ENCODE data around the gene SCAF4. TPM values are rescaled to one million over a fixed set of nuclear protein-coding genes. Genes with fewer than 3 reads are reported as not detected.

Gene SCAF4
- total RNA-seq, 1 donor from 2014 or later: 49.7 TPM

DNA sequence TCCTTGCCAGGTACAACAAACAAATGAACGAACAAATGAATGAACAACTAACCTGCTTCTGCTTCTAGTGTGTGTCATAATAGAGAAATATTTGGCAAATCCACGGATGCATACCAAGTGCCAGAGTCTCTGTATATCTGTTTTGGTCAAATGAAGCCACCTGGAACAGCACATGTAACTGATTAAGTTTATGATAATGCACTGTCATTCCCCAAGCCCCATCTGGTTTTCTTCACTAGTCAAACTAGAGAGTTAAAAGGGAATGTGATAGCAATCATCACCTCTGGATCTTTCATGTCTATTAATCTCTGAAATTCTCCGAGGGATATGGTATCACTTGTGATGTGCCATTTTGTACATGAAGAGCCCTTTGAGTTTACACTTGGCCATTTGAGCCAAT, 21.0 kb upstream of the SCAF4 start:
- Mint-ChIP-seq H3K9me3 (ENCODE audit: unreplicated experiment) (no peaks in the 10 kb centered on the region), H3K36me3 (ENCODE audit: low read depth, unreplicated experiment) (no peaks in the 10 kb centered on the region), H3K4me3 (ENCODE audit: unreplicated experiment) (no peak overlapping the region), H3K27me3 (ENCODE audit: unreplicated experiment) (no peaks in the 10 kb centered on the region), H3K4me1 (ENCODE audit: unreplicated experiment) (peaks cover under 1% of the 10 kb centered on the region), H3K27ac (ENCODE audit: unreplicated experiment) (no peak overlapping the region)
- no peak for TF ChIP-seq CTCF (IDR thresholded peaks at IDR 0.05; ENCODE audit: unreplicated experiment)
- DNase-seq (ENCODE audit: low spot score): no peak

GRCh38 chr21:31752352-31752751, 20.4 kb upstream of the SCAF4 start:
- no peak for DNase-seq (ENCODE audit: low spot score)
- Mint-ChIP-seq H3K4me1 (ENCODE audit: unreplicated experiment) (peaks cover 4% of the 10 kb centered on the region), H3K9me3 (ENCODE audit: unreplicated experiment) (no peaks in the 10 kb centered on the region), H3K36me3 (ENCODE audit: low read depth, unreplicated experiment) (no peaks in the 10 kb centered on the region), H3K27ac (ENCODE audit: unreplicated experiment) (no peak overlapping the region), H3K27me3 (ENCODE audit: unreplicated experiment) (no peaks in the 10 kb centered on the region), H3K4me3 (ENCODE audit: unreplicated experiment) (no peak overlapping the region)
- TF ChIP-seq CTCF (IDR thresholded peaks at IDR 0.05; ENCODE audit: unreplicated experiment): no peak

GRCh38 chr21:31750843-31751242, 18.9 kb upstream of the SCAF4 start:
- H3K4me1 Mint-ChIP-seq (ENCODE audit: unreplicated experiment): peaks cover 7% of the 10 kb centered on the region
- H3K4me3 Mint-ChIP-seq (ENCODE audit: unreplicated experiment): no peak overlapping the region
- no peak overlapping the region for H3K27ac Mint-ChIP-seq (ENCODE audit: unreplicated experiment)
- H3K9me3 Mint-ChIP-seq (ENCODE audit: unreplicated experiment): peaks cover 4% of the 10 kb centered on the region
- DNase-seq (ENCODE audit: low spot score): no peak
- peaks cover 3% of the 10 kb centered on the region for H3K27me3 Mint-ChIP-seq (ENCODE audit: unreplicated experiment)
- H3K36me3 Mint-ChIP-seq (ENCODE audit: low read depth, unreplicated experiment): peaks cover 6% of the 10 kb centered on the region
- no peak for TF ChIP-seq CTCF (IDR thresholded peaks at IDR 0.05; ENCODE audit: unreplicated experiment)

DNA sequence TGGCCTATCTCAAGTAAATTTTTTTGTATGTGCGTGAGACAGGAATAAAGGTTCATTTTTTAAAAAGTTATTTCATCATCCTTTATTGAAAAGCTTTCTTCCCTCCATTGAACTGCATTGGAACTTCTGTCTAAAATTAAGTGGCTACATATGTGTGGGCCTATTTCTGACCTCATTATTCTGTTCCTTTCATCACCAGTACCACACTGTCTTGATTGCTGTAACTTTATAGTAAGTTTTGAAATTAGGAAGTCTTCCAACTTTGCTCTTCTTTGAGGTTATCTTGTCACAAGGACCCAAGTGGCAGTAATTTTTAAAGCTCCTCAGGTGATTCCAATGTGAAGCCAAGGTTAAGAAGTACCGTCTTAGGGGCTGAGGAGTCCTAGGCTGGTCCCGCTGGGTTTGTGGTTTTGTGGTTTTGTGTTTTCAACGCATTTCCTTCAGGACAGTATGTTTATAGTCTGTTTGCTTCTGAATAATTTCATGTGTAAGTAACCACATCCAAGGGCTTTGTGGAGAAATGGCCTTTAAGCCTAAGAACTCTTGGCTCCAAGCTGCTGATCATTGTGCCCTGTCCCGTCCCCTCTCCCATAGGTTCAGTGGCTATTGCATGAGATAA, 12.4 kb upstream of the SCAF4 start:
- H3K36me3 Mint-ChIP-seq (ENCODE audit: low read depth, unreplicated experiment): peaks cover 10% of the 10 kb centered on the region
- peaks cover 5% of the 10 kb centered on the region for H3K9me3 Mint-ChIP-seq (ENCODE audit: unreplicated experiment)
- DNase-seq (ENCODE audit: low spot score): no peak
- H3K27me3 Mint-ChIP-seq (ENCODE audit: unreplicated experiment): peaks cover 3% of the 10 kb centered on the region
- H3K27ac Mint-ChIP-seq (ENCODE audit: unreplicated experiment): no peak overlapping the region
- no peak overlapping the region for H3K4me3 Mint-ChIP-seq (ENCODE audit: unreplicated experiment)
- H3K4me1 Mint-ChIP-seq (ENCODE audit: unreplicated experiment): peaks cover 7% of the 10 kb centered on the region
- no peak for TF ChIP-seq CTCF (IDR thresholded peaks at IDR 0.05; ENCODE audit: unreplicated experiment)

DNA sequence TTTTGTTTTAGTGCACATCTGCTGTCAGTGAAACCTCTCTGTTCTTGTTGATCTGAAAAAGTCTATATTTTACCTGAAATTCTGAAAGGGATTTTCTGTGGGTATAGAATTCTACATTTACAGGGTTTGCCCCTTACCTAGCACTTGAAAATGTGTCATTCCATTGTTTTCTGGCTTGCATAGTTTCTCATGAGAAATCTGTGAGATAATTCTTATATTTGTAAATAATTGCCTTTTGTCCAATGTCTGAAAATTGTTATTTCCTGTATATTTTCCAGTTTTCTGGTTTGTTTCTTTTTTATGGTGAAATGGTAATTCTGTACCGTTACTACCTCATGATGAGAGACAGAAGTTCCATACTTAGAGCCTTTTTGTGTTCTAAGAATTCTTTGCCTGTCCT, 11.8 kb upstream of the SCAF4 start:
- H3K27ac Mint-ChIP-seq (ENCODE audit: unreplicated experiment): no peak overlapping the region
- H3K9me3 Mint-ChIP-seq (ENCODE audit: unreplicated experiment): peaks cover 5% of the 10 kb centered on the region
- peaks cover 10% of the 10 kb centered on the region for H3K36me3 Mint-ChIP-seq (ENCODE audit: low read depth, unreplicated experiment)
- H3K4me3 Mint-ChIP-seq (ENCODE audit: unreplicated experiment): no peak overlapping the region
- no peak for TF ChIP-seq CTCF (IDR thresholded peaks at IDR 0.05; ENCODE audit: unreplicated experiment)
- DNase-seq (ENCODE audit: low spot score): no peak
- H3K27me3 Mint-ChIP-seq (ENCODE audit: unreplicated experiment): peaks cover 3% of the 10 kb centered on the region
- H3K4me1 Mint-ChIP-seq (ENCODE audit: unreplicated experiment): peaks cover 7% of the 10 kb centered on the region

Measured in endothelial cell (in vitro differentiated cells).